Measurements from ENCODE around the gene SLC15A3. TPM values are rescaled to one million over a fixed set of nuclear protein-coding genes. Genes with fewer than 3 reads are reported as not detected.

SLC15A3 gene
- total RNA-seq, 1 experiment from 2014 or later, result 0.43 TPM

DNA sequence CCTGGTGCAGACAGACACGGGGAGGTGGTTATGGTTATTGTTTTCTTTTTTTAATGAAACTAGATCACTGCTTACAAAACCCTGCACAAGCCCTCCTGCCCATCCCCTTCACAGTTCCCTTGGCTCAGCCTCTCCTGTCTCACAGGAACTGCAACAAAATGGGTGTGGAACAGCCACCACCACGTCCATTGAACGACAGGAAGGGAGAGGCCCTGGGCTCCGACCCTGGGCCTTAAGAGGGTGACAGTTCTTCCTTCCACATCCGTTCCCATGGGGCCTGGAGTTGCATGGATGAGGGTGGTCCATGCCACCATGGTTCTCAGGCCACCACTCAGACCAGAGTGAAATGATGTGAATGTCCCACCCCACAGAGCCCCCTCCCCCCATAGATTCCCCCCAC is 61.3 kb downstream of the SLC15A3 start:
- peaks cover 46% of the 10 kb centered on the region for H3K36me3 Mint-ChIP-seq (ENCODE audit: insufficient read depth, unreplicated experiment)
- CTCF ChIA-PET, result interaction anchor here (0.7 kb wide), 1 partner anchor 9 kb away, joined by 3 read pairs; no protein-coding TSS in a partner anchor
- POLR2A ChIA-PET, result interaction anchor here (0.6 to 0.7 kb wide), 2 partner anchors 9 to 37 kb away, joined by 3 to 4 read pairs; no protein-coding TSS in a partner anchor

DNA sequence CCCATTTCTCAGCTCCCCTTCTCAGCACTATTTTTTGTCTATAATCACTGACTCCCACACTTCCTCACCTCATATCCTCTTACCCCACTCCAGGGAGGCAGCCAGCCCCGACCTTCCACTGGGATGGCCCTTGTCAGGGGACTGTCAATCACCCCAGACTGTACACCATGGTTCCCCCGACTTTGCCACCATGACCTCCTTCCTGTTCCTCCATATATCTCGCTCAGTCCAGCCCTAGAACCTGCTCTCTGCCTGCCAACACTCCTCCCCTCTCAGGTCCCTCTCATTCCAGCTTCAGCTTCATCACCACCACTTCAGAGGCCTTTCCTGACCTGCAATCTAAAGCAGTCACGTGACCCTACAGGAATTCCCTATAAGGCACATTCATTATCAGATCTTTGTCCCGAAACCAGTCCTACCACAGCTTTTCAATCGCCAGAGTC is 62.1 kb downstream of the SLC15A3 start:
- H3K4me1 ChIP-seq, result no peaks in the 10 kb centered on the region
- Mint-ChIP-seq H3K9me3 (ENCODE audit: unreplicated experiment) (no peaks in the 10 kb centered on the region), H3K4me3 (ENCODE audit: unreplicated experiment) (no peak overlapping the region), H3K36me3 (ENCODE audit: insufficient read depth, unreplicated experiment) (peaks cover 39% of the 10 kb centered on the region), H3K27ac (ENCODE audit: unreplicated experiment) (peak overlapping the region; percentile 3), H3K4me1 (ENCODE audit: low read depth, unreplicated experiment) (peaks cover 7% of the 10 kb centered on the region), H3K27me3 (ENCODE audit: insufficient read depth, unreplicated experiment) (no peaks in the 10 kb centered on the region)
- TF ChIP-seq, protein P1, sequence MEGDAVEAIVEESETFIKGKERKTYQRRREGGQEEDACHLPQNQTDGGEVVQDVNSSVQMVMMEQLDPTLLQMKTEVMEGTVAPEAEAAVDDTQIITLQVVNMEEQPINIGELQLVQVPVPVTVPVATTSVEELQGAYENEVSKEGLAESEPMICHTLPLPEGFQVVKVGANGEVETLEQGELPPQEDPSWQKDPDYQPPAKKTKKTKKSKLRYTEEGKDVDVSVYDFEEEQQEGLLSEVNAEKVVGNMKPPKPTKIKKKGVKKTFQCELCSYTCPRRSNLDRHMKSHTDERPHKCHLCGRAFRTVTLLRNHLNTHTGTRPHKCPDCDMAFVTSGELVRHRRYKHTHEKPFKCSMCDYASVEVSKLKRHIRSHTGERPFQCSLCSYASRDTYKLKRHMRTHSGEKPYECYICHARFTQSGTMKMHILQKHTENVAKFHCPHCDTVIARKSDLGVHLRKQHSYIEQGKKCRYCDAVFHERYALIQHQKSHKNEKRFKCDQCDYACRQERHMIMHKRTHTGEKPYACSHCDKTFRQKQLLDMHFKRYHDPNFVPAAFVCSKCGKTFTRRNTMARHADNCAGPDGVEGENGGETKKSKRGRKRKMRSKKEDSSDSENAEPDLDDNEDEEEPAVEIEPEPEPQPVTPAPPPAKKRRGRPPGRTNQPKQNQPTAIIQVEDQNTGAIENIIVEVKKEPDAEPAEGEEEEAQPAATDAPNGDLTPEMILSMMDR (IDR thresholded peaks at IDR 0.05; ENCODE audit: insufficient read depth in 1 of 2, low read depth in 1 of 2, low read length in 1 of 2, severe bottlenecking in 1 of 2, unreplicated experiment in 1 of 2), result no peak
- POLR2A ChIA-PET, result no interaction called here
- no peaks in the 10 kb centered on the region for H3K36me3 ChIP-seq (ENCODE audit: control insufficient read depth, insufficient read depth, low read length)
- H3K4me3 ChIP-seq (ENCODE audit: low read depth, low read length), result no peak overlapping the region
- CTCF ChIA-PET, result interaction anchor here (1.0 to 1.4 kb wide), 4 partner anchors 9 to 114 kb away, joined by 3 to 11 read pairs (median 5); no protein-coding TSS in a partner anchor
- no peaks in the 10 kb centered on the region for H3K27me3 ChIP-seq (replicated peaks; ENCODE audit: control insufficient read depth, insufficient read depth, low read length)
- BruUV-seq (replicated peaks), result no TSS peak
- peak in 1 of 2 experiments; percentile 31 for DNase-seq
- no peaks in the 10 kb centered on the region for H3K9me3 ChIP-seq
- intact Hi-C loops (cut with micrococcal nuclease; ENCODE audit: unreplicated experiment), result no loop called here

More for the DNA sequence above, 61.3 kb downstream of the SLC15A3 start:
- no peak overlapping the region for H3K27ac Mint-ChIP-seq (ENCODE audit: unreplicated experiment)
- H3K4me3 ChIP-seq (ENCODE audit: low read depth, low read length), result no peak overlapping the region
- H3K4me3 Mint-ChIP-seq (ENCODE audit: unreplicated experiment), result no peak overlapping the region
- intact Hi-C loops (cut with micrococcal nuclease; ENCODE audit: unreplicated experiment), result no loop called here
- peaks cover 7% of the 10 kb centered on the region for H3K4me1 Mint-ChIP-seq (ENCODE audit: low read depth, unreplicated experiment)
- TF ChIP-seq, protein P1 (IDR thresholded peaks at IDR 0.05; ENCODE audit: insufficient read depth in 1 of 2, low read depth in 1 of 2, low read length in 1 of 2, severe bottlenecking in 1 of 2, unreplicated experiment in 1 of 2), result no peak
- H3K9me3 Mint-ChIP-seq (ENCODE audit: unreplicated experiment), result no peaks in the 10 kb centered on the region
- no peaks in the 10 kb centered on the region for H3K36me3 ChIP-seq (ENCODE audit: control insufficient read depth, insufficient read depth, low read length)
- no peaks in the 10 kb centered on the region for H3K4me1 ChIP-seq
- no TSS peak for BruUV-seq (replicated peaks)
- H3K27me3 ChIP-seq (replicated peaks; ENCODE audit: control insufficient read depth, insufficient read depth, low read length), result no peaks in the 10 kb centered on the region
- H3K9me3 ChIP-seq, result no peaks in the 10 kb centered on the region
- no peak for DNase-seq
- no peaks in the 10 kb centered on the region for H3K27me3 Mint-ChIP-seq (ENCODE audit: insufficient read depth, unreplicated experiment)

DNA sequence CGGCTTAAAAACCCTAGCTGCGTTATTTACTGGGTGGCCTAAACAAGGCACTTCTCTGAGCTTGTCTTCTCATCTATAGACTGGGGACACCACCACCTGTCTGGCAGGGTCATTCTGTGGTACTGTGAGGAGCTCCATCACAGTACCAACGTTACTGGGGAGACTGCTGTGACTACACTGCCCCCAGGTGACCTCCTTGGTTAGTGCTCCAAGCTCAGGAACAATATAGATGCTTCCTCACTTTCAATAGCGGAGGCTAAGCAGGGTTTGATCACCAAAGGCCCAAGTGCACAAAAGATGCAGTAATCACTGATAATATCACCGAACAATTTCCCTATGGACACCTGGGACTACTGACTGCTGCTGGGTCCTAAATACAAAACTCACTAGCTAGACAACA is 64.4 kb downstream of the SLC15A3 start:
- Mint-ChIP-seq H3K36me3 (ENCODE audit: insufficient read depth, unreplicated experiment) (peaks cover 20% of the 10 kb centered on the region), H3K27ac (ENCODE audit: unreplicated experiment) (no peak overlapping the region), H3K4me3 (ENCODE audit: unreplicated experiment) (no peak overlapping the region), H3K27me3 (ENCODE audit: insufficient read depth, unreplicated experiment) (no peaks in the 10 kb centered on the region), H3K4me1 (ENCODE audit: low read depth, unreplicated experiment) (peaks cover 7% of the 10 kb centered on the region), H3K9me3 (ENCODE audit: unreplicated experiment) (no peaks in the 10 kb centered on the region)
- intact Hi-C loops (cut with micrococcal nuclease; ENCODE audit: unreplicated experiment), result loop anchor here (1.0 kb wide), 3 partner anchors 56 to 186 kb away; no protein-coding TSS in a partner anchor
- no peaks in the 10 kb centered on the region for H3K36me3 ChIP-seq (ENCODE audit: control insufficient read depth, insufficient read depth, low read length)
- DNase-seq, result peak; percentile 67 to 75
- H3K4me1 ChIP-seq, result no peaks in the 10 kb centered on the region
- no peaks in the 10 kb centered on the region for H3K27me3 ChIP-seq (replicated peaks; ENCODE audit: control insufficient read depth, insufficient read depth, low read length)
- H3K4me3 ChIP-seq (ENCODE audit: low read depth, low read length), result no peak overlapping the region
- ChIA-PET CTCF (interaction anchor here (0.6 to 2.2 kb wide), 22 partner anchors 12 to 230 kb away, joined by 3 to 200 read pairs (median 5); partner anchors contain the start of genes PRPF19, PTGDR2 and TMEM109), POLR2A (no interaction called here)
- TF ChIP-seq, protein P1 (IDR thresholded peaks at IDR 0.05; ENCODE audit: insufficient read depth in 1 of 2, low read depth in 1 of 2, low read length in 1 of 2, severe bottlenecking in 1 of 2, unreplicated experiment in 1 of 2), result peak; percentile 72 to 87
- H3K9me3 ChIP-seq, result no peaks in the 10 kb centered on the region
- no TSS peak for BruUV-seq (replicated peaks)

Other genes starting within 250 kb of the SLC15A3 start
- not detected in 2 replicates for gene MS4A18, start 227.5 kb downstream of the SLC15A3 start, total RNA-seq (2022)
- not detected in 2 replicates for gene MS4A15, start 195.3 kb downstream of the SLC15A3 start, total RNA-seq (2022)
- 0.14 TPM in 1 of 2 replicates, not detected in the other for gene MS4A10, start 166.8 kb downstream of the SLC15A3 start, total RNA-seq (2022)
- 55.9 and 63.8 TPM in 2 replicates for gene CCDC86, start 110.1 kb downstream of the SLC15A3 start, total RNA-seq (2022)
- gene PTGDR2, start 96.2 kb downstream of the SLC15A3 start, total RNA-seq (2022), result 0.09 and 0.19 TPM in 2 replicates
- not detected in 2 replicates for gene ZP1, start 84.6 kb downstream of the SLC15A3 start, total RNA-seq (2022)
- 180 and 183 TPM in 2 replicates for gene PRPF19, start 45.6 kb downstream of the SLC15A3 start, total RNA-seq (2022)
- gene TMEM109, start 38.0 kb downstream of the SLC15A3 start, total RNA-seq (2022), result 82.3 and 91.9 TPM in 2 replicates
- 86.6 and 97.3 TPM in 2 replicates for gene TMEM132A, start 27.7 kb downstream of the SLC15A3 start, total RNA-seq (2022)
- 0.23 TPM in 2 replicates for gene CD6, start 19.5 kb upstream of the SLC15A3 start, total RNA-seq (2022)
- gene CD5, start 150.3 kb upstream of the SLC15A3 start, total RNA-seq (2022), result not detected in 2 replicates
- 36.0 and 36.3 TPM in 2 replicates for gene VPS37C, start 209.2 kb upstream of the SLC15A3 start, total RNA-seq (2022)

Data from Caco-2 (cell line).